GM23338 (cell line): Measurements from ENCODE around the gene RALBP1. TPM values are rescaled to one million over a fixed set of nuclear protein-coding genes. Genes with fewer than 3 reads are reported as not detected.
A peak's percentile ranks its signal among the peaks of the same experiment; 100 is the strongest.

Source experiments
- ATAC-seq: fragments of 200-7000 bp; cut with Tn5 transposase; 3 replicates; pipeline ENCODE4 v1.9.1; 2020
- DNase-seq: peaks from one replicate; pipeline ENCODE4 v3.0.0-alpha.2; 2015; ENCODE audit warnings: low spot score
- H2AFZ ChIP-seq: fragments of 200-600 bp; sonication (generic); 2 replicates; pipeline ENCODE4 v1.8.0; 2016; ENCODE audit warnings: antibody characterized with exemption, mild to moderate bottlenecking, moderate library complexity
- H3F3A ChIP-seq: fragments of 200-600 bp; sonication (generic); replicated peaks from 2 replicates; pipeline ENCODE4 v1.8.0; 2017; ENCODE audit warnings: antibody characterized with exemption, mixed run types, low read depth
- H3K27ac ChIP-seq: fragments of 200-600 bp; sonication (generic); 2 replicates; pipeline ENCODE4 v1.6.1; 2016; ENCODE audit warnings: low read depth
- H3K27me3 ChIP-seq: fragments of 200-600 bp; sonication (generic); 2 replicates; pipeline ENCODE4 v1.8.0; 2016; ENCODE audit warnings: mild to moderate bottlenecking, mixed run types, moderate library complexity; ENCODE audit not compliant: insufficient read depth
- H3K36me3 ChIP-seq: fragments of 200-600 bp; sonication (generic); 2 replicates; pipeline ENCODE4 v1.8.0; 2016; ENCODE audit warnings: mild to moderate bottlenecking; ENCODE audit not compliant: insufficient read depth
- H3K4me1 ChIP-seq: fragments of 200-600 bp; sonication (generic); 2 replicates; pipeline ENCODE4 v1.8.0; 2016; ENCODE audit warnings: mild to moderate bottlenecking, moderate library complexity; ENCODE audit not compliant: insufficient read depth
- H3K4me2 ChIP-seq: fragments of 200-600 bp; sonication (generic); 2 replicates; pipeline ENCODE4 v1.7.1; 2017; ENCODE audit warnings: mixed run types
- H3K4me3 ChIP-seq: fragments of 200-600 bp; sonication (generic); 2 replicates; pipeline ENCODE4 v1.6.1; 2016; ENCODE audit warnings: mixed run types
- H3K79me2 ChIP-seq: fragments of 200-600 bp; sonication (generic); replicated peaks from 2 replicates; pipeline ENCODE4 v1.8.0; 2017; ENCODE audit warnings: mild to moderate bottlenecking; ENCODE audit not compliant: insufficient read depth
- H3K9me2 ChIP-seq: fragments of 200-600 bp; sonication (generic); 2 replicates; pipeline ENCODE4 v1.8.0; 2017; ENCODE audit not compliant: insufficient read depth
- H4K20me1 ChIP-seq: fragments of 200-600 bp; sonication (generic); replicated peaks from 2 replicates; pipeline ENCODE4 v1.8.0; 2017; ENCODE audit warnings: mild to moderate bottlenecking; ENCODE audit not compliant: insufficient read depth
- H3K27ac Mint-ChIP-seq: 2 replicates; pipeline ENCODE4 v1.8.0; 2020; ENCODE audit warnings: inconsistent platforms, mild to moderate bottlenecking, moderate library complexity, mixed read lengths
- H3K27me3 Mint-ChIP-seq: 3 replicates; pipeline ENCODE4 v1.8.0; 2022; ENCODE audit warnings: low read depth, mild to moderate bottlenecking, moderate library complexity, mixed read lengths, inconsistent platforms; ENCODE audit not compliant: insufficient read depth, poor library complexity
- H3K36me3 Mint-ChIP-seq: 3 replicates; pipeline ENCODE4 v1.8.0; 2021; ENCODE audit warnings: low read depth, mild to moderate bottlenecking, inconsistent platforms, moderate library complexity, mixed read lengths
- H3K4me1 Mint-ChIP-seq: 3 replicates; pipeline ENCODE4 v1.8.0; 2020; ENCODE audit warnings: mild to moderate bottlenecking, inconsistent platforms, mixed read lengths
- H3K4me3 Mint-ChIP-seq: 3 replicates; pipeline ENCODE4 v1.8.0; 2021; ENCODE audit warnings: moderate library complexity, mild to moderate bottlenecking, inconsistent platforms, mixed read lengths
- H3K9me3 Mint-ChIP-seq: 3 replicates; pipeline ENCODE4 v1.8.0; 2020; ENCODE audit warnings: moderate library complexity, mild to moderate bottlenecking, inconsistent platforms, mixed read lengths
- CREB1 ChIP-seq: fragments of 250-450 bp; sonication (Bioruptor Pico); IDR thresholded peaks from 2 replicates; pipeline ENCODE4 v1.5.0; 2020; ENCODE audit warnings: low read depth, mild to moderate bottlenecking, moderate library complexity
- EZH2 ChIP-seq: fragments of 200-600 bp; sonication (generic); IDR thresholded peaks from one replicate; pipeline ENCODE4 v1.8.0; 2017; ENCODE audit warnings: antibody characterized with exemption, mild to moderate bottlenecking, low read depth; ENCODE audit not compliant: unreplicated experiment
- EZH2phosphoT487 ChIP-seq: fragments of 200-600 bp; sonication (generic); IDR thresholded peaks from one replicate; pipeline ENCODE4 v1.8.1; 2018; ENCODE audit warnings: antibody characterized with exemption; ENCODE audit not compliant: unreplicated experiment
- NANOG ChIP-seq: IDR thresholded peaks from 2 replicates; pipeline ENCODE4 v1.6.1; 2016; ENCODE audit warnings: antibody characterized with exemption, borderline replicate concordance
- POLR2AphosphoS5 ChIP-seq: IDR thresholded peaks from 2 replicates; pipeline ENCODE4 v1.6.1; 2016; ENCODE audit warnings: antibody characterized with exemption, low read depth
- STAT1 ChIP-seq: IDR thresholded peaks from one replicate; pipeline ENCODE4 v1.6.1; 2016; ENCODE audit warnings: antibody characterized with exemption; ENCODE audit not compliant: unreplicated experiment
- ZNF114 ChIP-seq: fragments of 250-450 bp; sonication (Bioruptor Pico); IDR thresholded peaks from 2 replicates; pipeline ENCODE4 v1.5.0; 2020; ENCODE audit warnings: mild to moderate bottlenecking, moderate library complexity
- polyA plus RNA-seq: library from polyadenylated mRNA; unstranded; fragments of >200 nt; fragmentation: Nextera tagmentation; extraction: Ambion mirVana; gene quantifications from 2 replicates; pipeline ENCODE4 v1.2.1, GENCODE V29; 2016
- total RNA-seq: library from RNA; depleted of rRNA; stranded (reverse); fragments of >200 nt; shearing (Covaris generic); gene quantifications from 2 replicates; pipeline ENCODE4 v1.2.3, GENCODE V29; 2014
- TF ChIP-seq, protein P1 (sequence below): IDR thresholded peaks from 2 replicates; pipeline ENCODE4 v1.6.1; 2016; ENCODE audit warnings: antibody characterized with exemption
- TF ChIP-seq, protein P2 (sequence below): IDR thresholded peaks from one replicate; pipeline ENCODE4 v1.6.1; 2018; ENCODE audit warnings: antibody characterized with exemption; ENCODE audit not compliant: unreplicated experiment
- TF ChIP-seq, protein P3 (sequence below): fragments of 250-450 bp; sonication (Bioruptor Pico); IDR thresholded peaks from 2 replicates; pipeline ENCODE4 v1.5.0; 2020; ENCODE audit warnings: mild to moderate bottlenecking, moderate library complexity

The RALBP1 gene
- total and polyA plus RNA-seq, 2 experiments from 2014 or later: 80.9 to 103 TPM

DNA sequence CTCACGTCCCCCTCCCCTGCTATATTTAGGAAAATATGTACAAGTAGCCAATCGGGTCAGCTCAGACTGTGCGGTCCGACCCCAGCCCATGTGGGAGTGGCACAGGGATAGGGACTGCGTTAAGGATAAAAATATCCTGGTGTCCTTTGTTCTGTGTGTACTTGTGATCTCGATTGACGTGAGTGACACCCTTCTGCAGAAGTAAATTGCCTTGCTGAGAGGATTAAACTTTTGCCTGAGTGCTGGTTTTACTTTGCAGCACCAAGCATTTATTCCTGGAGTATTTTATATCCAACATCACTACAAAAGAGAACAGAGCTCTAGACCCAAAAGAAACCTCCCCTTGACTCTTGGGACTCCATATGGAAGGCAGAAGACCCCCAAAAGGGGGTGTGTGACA is 28.0 kb upstream of the RALBP1 start:
- H3K27ac Mint-ChIP-seq: no peak overlapping the region
- H3K4me3 ChIP-seq: no peak overlapping the region
- H3K27me3 ChIP-seq: no peaks in the 10 kb centered on the region
- H3K36me3 Mint-ChIP-seq: peaks cover 17% of the 10 kb centered on the region
- no peak overlapping the region for H2AFZ ChIP-seq
- no peaks in the 10 kb centered on the region for H3K4me1 ChIP-seq
- ATAC-seq: no peak
- peaks cover 3% of the 10 kb centered on the region for H3K27me3 Mint-ChIP-seq
- no peak overlapping the region for H3K4me2 ChIP-seq
- no peak overlapping the region for H3K27ac ChIP-seq
- no peak overlapping the region for H3K4me3 Mint-ChIP-seq
- no peaks in the 10 kb centered on the region; the same call in 1 of the 2 replicates for H3K36me3 ChIP-seq
- H3K9me2 ChIP-seq: 0 out of 2 replicates have a peak, but pooled peaks cover 5% of the 10 kb centered on the region
- H3K4me1 Mint-ChIP-seq: no peaks in the 10 kb centered on the region; the same call in 2 of the 3 replicates
- peaks cover 27% of the 10 kb centered on the region for H3K9me3 Mint-ChIP-seq
- H4K20me1 ChIP-seq: no peaks in the 10 kb centered on the region
- no peaks in the 10 kb centered on the region; the same call in 1 of the 2 replicates for H3F3A ChIP-seq
- TF ChIP-seq NANOG: no peak
- no peak for TF ChIP-seq CREB1 (CRISPR knock-in tag)
- no peak for TF ChIP-seq ZNF114 (CRISPR knock-in tag)
- TF ChIP-seq STAT1: no peak
- no peak for TF ChIP-seq EZH2phosphoT487
- no peak for TF ChIP-seq EZH2
- TF ChIP-seq, protein P1, sequence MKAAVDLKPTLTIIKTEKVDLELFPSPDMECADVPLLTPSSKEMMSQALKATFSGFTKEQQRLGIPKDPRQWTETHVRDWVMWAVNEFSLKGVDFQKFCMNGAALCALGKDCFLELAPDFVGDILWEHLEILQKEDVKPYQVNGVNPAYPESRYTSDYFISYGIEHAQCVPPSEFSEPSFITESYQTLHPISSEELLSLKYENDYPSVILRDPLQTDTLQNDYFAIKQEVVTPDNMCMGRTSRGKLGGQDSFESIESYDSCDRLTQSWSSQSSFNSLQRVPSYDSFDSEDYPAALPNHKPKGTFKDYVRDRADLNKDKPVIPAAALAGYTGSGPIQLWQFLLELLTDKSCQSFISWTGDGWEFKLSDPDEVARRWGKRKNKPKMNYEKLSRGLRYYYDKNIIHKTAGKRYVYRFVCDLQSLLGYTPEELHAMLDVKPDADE: no peak
- no peak for TF ChIP-seq POLR2AphosphoS5
- TF ChIP-seq, protein P2, sequence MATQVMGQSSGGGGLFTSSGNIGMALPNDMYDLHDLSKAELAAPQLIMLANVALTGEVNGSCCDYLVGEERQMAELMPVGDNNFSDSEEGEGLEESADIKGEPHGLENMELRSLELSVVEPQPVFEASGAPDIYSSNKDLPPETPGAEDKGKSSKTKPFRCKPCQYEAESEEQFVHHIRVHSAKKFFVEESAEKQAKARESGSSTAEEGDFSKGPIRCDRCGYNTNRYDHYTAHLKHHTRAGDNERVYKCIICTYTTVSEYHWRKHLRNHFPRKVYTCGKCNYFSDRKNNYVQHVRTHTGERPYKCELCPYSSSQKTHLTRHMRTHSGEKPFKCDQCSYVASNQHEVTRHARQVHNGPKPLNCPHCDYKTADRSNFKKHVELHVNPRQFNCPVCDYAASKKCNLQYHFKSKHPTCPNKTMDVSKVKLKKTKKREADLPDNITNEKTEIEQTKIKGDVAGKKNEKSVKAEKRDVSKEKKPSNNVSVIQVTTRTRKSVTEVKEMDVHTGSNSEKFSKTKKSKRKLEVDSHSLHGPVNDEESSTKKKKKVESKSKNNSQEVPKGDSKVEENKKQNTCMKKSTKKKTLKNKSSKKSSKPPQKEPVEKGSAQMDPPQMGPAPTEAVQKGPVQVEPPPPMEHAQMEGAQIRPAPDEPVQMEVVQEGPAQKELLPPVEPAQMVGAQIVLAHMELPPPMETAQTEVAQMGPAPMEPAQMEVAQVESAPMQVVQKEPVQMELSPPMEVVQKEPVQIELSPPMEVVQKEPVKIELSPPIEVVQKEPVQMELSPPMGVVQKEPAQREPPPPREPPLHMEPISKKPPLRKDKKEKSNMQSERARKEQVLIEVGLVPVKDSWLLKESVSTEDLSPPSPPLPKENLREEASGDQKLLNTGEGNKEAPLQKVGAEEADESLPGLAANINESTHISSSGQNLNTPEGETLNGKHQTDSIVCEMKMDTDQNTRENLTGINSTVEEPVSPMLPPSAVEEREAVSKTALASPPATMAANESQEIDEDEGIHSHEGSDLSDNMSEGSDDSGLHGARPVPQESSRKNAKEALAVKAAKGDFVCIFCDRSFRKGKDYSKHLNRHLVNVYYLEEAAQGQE: no peak
- no peaks in the 10 kb centered on the region for H3K79me2 ChIP-seq
- no peak for DNase-seq

DNA sequence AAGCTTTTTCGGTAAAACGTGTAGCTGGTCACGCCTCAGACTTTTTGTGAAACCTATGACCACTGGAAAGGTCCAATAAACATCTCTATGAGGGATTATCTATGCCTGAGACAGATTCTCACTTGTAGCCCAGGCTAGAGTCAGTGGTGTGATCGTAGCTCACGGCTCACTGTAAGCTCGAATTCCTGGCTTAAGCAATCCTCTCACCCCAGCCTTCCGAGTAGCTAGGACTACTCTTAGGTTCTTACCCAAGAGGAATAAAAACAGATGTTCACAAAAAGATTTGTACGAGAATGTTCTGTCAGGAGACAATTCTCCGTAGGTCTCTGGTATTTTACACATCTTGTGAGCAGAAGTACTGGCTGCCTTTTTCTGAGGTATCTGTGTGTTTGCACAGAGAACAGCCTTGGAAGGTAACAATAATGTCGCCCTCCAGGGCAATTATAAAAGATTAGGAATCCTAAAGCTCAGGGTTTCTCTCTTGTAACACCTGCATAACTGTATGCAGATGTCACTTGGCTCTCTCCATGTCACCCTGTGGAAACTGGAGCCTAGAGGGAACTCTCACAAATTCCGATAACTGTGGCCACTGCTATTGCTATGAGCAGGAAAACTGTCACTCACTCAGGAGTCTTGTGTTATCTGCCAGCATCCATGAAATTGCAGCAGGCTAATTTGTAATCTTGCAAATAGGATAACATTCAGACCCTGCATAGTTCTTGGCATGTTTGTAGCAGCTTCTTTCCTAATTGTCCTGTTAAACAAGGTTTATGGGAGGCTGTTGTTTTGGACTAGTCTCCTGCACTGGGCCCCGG is 25.5 kb upstream of the RALBP1 start:
- Histone ChIP-seq H3K27ac (no peak overlapping the region), H3K79me2 (no peaks in the 10 kb centered on the region), H3K4me1 (no peaks in the 10 kb centered on the region), H4K20me1 (no peaks in the 10 kb centered on the region), H3K4me2 (no peak overlapping the region), H3K27me3 (no peaks in the 10 kb centered on the region), H3K4me3 (no peak overlapping the region), H3F3A (no peaks in the 10 kb centered on the region; the same call in 1 of the 2 replicates), H2AFZ (peak overlapping the region; percentile 72; the same call in 1 of the 2 replicates), H3K36me3 (no peaks in the 10 kb centered on the region; the same call in 1 of the 2 replicates), H3K9me2 (0 out of 2 replicates have a peak, but pooled peaks cover 5% of the 10 kb centered on the region)
- H3K4me3 Mint-ChIP-seq: no peak overlapping the region
- H3K36me3 Mint-ChIP-seq: peaks cover 17% of the 10 kb centered on the region
- DNase-seq: no peak
- no peaks in the 10 kb centered on the region; the same call in 1 of the 3 replicates for H3K4me1 Mint-ChIP-seq
- no peak overlapping the region for H3K27ac Mint-ChIP-seq
- peaks cover 3% of the 10 kb centered on the region for H3K27me3 Mint-ChIP-seq
- 0 out of 3 replicates have a peak, but pooled peaks have one; percentile 27 for ATAC-seq
- H3K9me3 Mint-ChIP-seq: peaks cover 27% of the 10 kb centered on the region
- TF ChIP-seq, protein P3, sequence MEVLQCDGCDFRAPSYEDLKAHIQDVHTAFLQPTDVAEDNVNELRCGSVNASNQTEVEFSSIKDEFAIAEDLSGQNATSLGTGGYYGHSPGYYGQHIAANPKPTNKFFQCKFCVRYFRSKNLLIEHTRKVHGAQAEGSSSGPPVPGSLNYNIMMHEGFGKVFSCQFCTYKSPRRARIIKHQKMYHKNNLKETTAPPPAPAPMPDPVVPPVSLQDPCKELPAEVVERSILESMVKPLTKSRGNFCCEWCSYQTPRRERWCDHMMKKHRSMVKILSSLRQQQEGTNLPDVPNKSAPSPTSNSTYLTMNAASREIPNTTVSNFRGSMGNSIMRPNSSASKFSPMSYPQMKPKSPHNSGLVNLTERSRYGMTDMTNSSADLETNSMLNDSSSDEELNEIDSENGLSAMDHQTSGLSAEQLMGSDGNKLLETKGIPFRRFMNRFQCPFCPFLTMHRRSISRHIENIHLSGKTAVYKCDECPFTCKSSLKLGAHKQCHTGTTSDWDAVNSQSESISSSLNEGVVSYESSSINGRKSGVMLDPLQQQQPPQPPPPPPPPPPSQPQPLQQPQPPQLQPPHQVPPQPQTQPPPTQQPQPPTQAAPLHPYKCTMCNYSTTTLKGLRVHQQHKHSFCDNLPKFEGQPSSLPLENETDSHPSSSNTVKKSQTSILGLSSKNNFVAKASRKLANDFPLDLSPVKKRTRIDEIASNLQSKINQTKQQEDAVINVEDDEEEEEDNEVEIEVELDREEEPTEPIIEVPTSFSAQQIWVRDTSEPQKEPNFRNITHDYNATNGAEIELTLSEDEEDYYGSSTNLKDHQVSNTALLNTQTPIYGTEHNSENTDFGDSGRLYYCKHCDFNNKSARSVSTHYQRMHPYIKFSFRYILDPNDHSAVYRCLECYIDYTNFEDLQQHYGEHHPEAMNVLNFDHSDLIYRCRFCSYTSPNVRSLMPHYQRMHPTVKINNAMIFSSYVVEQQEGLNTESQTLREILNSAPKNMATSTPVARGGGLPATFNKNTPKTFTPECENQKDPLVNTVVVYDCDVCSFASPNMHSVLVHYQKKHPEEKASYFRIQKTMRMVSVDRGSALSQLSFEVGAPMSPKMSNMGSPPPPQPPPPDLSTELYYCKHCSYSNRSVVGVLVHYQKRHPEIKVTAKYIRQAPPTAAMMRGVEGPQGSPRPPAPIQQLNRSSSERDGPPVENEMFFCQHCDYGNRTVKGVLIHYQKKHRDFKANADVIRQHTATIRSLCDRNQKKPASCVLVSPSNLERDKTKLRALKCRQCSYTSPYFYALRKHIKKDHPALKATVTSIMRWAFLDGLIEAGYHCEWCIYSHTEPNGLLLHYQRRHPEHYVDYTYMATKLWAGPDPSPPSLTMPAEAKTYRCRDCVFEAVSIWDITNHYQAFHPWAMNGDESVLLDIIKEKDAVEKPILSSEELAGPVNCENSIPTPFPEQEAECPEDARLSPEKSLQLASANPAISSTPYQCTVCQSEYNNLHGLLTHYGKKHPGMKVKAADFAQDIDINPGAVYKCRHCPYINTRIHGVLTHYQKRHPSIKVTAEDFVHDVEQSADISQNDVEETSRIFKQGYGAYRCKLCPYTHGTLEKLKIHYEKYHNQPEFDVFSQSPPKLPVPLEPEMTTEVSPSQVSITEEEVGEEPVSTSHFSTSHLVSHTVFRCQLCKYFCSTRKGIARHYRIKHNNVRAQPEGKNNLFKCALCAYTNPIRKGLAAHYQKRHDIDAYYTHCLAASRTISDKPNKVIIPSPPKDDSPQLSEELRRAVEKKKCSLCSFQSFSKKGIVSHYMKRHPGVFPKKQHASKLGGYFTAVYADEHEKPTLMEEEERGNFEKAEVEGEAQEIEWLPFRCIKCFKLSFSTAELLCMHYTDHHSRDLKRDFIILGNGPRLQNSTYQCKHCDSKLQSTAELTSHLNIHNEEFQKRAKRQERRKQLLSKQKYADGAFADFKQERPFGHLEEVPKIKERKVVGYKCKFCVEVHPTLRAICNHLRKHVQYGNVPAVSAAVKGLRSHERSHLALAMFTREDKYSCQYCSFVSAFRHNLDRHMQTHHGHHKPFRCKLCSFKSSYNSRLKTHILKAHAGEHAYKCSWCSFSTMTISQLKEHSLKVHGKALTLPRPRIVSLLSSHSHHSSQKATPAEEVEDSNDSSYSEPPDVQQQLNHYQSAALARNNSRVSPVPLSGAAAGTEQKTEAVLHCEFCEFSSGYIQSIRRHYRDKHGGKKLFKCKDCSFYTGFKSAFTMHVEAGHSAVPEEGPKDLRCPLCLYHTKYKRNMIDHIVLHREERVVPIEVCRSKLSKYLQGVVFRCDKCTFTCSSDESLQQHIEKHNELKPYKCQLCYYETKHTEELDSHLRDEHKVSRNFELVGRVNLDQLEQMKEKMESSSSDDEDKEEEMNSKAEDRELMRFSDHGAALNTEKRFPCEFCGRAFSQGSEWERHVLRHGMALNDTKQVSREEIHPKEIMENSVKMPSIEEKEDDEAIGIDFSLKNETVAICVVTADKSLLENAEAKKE: no peak
- TF ChIP-seq NANOG: no peak
- TF ChIP-seq ZNF114 (CRISPR knock-in tag): no peak
